GM12864 (cell line): ENCODE data around the gene SLC9C2.
"Not testable (repeated sequence)": the region's sequence is repeated elsewhere in the genome, so short reads cannot be mapped to it uniquely, and the experiment has no call there.

Source experiments
- DNase-seq: peaks from one replicate; pipeline ENCODE4 v3.0.0-alpha.2; 2011; ENCODE audit warnings: low read depth
- H3K4me3 ChIP-seq: 2 replicates; pipeline ENCODE4 v1.5.1; 2011; ENCODE audit warnings: mild to moderate bottlenecking, low read depth, low read length, control low read depth
- CTCF ChIP-seq: IDR thresholded peaks from 2 replicates; pipeline ENCODE4 v1.5.1; 2011; ENCODE audit warnings: low read depth, mild to moderate bottlenecking, moderate library complexity, low read length, control low read depth, inconsistent platforms; ENCODE audit errors: missing control alignments

The SLC9C2 gene

GRCh38 chr1:173525926-173526325 is 76.9 kb downstream of the SLC9C2 start:
- no peak for TF ChIP-seq CTCF
- DNase-seq = no peak

GRCh38 chr1:173523329-173523728 is 79.5 kb downstream of the SLC9C2 start:
- TF ChIP-seq CTCF = no peak
- no peak for DNase-seq
- no peak overlapping the region for H3K4me3 ChIP-seq

More at GRCh38 chr1:173525926-173526325, 76.9 kb downstream of the SLC9C2 start:
- no peak overlapping the region for H3K4me3 ChIP-seq

GRCh38 chr1:173520799-173521198 is 82.1 kb downstream of the SLC9C2 start:
- TF ChIP-seq CTCF = no peak
- H3K4me3 ChIP-seq = no peak overlapping the region

GRCh38 chr1:173514503-173514902 is 88.4 kb downstream of the SLC9C2 start:
- not testable (repeated sequence) for H3K4me3 ChIP-seq, DNase-seq

More at GRCh38 chr1:173520799-173521198, 82.1 kb downstream of the SLC9C2 start:
- DNase-seq = no peak

GRCh38 chr1:173509797-173510196 is 93.1 kb downstream of the SLC9C2 start:
- no peak overlapping the region for H3K4me3 ChIP-seq
- no peak for TF ChIP-seq CTCF
- no peak for DNase-seq

GRCh38 chr1:173508541-173508940 is 94.3 kb downstream of the SLC9C2 start:
- no peak for DNase-seq
- no peak for TF ChIP-seq CTCF
- no peak overlapping the region for H3K4me3 ChIP-seq

- no peak for TF ChIP-seq CTCF
- no peak for DNase-seq
- no peak overlapping the region for H3K4me3 ChIP-seq
Measured at GRCh38 chr1:173507847-173508209, 95.0 kb downstream of the SLC9C2 start.

GRCh38 chr1:173507205-173507846 is 95.5 kb downstream of the SLC9C2 start:
- H3K4me3 ChIP-seq = no peak overlapping the region
- DNase-seq = no peak
- no peak for TF ChIP-seq CTCF
